Stimulated activated CD4-positive, alpha-beta T cell treated with anti-CD3 and anti-CD28 coated beads, Interleukin-4, amount 100 ng/mL, for 48 hours (primary cell): ENCODE results near the gene SCN2B.

Experiments
- DNase-seq, 2 donors: peaks; one replicate each; pipeline ENCODE4 v3.0.0-alpha.2; 2020; ENCODE audit warnings: low read depth in 2 of 2

Gene SCN2B

GRCh38 chr11:118153976-118154375 lies 22.5 kb downstream of the SCN2B start:
- DNase-seq, result no peak

DNA sequence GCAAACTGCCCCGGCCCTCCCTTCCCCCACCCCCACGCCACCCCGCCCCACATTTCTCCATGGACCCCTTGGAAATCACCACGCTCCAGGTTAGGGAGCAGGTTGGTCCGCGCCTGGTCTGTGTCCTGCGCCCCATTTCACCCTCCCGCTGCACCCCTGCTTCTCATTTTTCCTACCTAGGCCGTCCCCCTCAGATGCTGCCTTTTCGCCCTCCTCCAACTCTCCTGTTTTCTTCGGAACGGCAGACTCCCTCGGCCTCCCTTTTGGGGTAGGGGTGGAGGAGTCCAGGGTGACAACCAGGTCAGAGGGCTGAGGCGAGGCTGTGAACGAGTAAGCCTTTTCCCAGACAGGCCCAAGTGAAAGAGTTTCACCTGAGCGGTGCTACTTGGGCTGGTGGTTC lies 22.9 kb downstream of the SCN2B start:
- DNase-seq, result no peak

DNA sequence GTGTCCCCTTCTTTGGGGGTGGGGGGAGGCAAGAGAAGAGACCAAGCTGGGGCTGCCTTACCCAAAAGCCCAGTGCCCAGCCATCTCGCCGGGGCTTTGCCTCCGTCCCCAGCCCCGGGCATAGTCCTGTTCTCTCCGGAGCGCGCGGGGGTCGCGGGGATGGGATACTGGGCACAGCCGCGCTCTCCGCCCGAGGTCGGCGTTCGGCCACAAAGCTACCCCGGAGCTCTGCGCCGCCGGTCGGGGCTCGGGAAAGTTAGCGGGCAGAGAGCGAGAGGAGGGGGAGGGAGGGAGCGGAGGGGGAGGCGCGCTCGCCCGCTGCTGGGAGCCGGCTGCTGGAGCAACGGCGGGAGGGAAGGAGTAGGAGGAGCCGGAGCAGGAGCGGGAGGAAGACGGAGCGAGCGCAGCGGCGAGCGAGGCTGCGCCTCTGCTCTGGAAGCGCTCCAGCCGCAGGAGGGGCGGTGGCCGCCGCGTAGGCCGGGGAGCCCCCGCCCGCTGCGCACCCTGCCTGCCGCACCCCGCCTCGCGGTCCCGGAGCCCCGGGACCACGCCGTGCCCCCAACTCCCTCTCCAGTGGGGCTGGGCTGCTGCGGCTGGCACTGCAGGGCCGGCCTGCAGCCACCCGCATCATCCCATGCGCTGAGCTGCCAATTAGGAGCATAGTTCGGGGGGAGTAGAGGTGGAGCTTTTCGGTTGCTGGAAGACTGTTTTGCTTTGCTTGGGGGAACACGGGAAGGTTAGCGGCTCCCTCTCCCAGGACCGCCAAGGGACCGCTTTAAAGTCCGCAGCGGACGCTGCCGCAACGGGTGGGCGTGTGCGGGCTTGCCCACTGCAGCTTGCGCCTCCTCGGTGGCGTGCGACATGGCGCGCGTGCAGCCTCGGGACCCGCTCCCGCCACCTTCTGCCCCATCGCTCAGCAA lies 23.6 kb downstream of the SCN2B start, which contains the start of gene SCN4B:
Gene SCN4B (minus strand): TSS at position 272 of the 920 bp plus-strand sequence. CDS start 150 bp downstream, at position 122.
- DNase-seq, result peak in 1 of 2 donors; percentile 17

GRCh38 chr11:118152020-118152551 lies 24.4 kb downstream of the SCN2B start:
- no peak for DNase-seq

GRCh38 chr11:118151431-118151830 lies 25.0 kb downstream of the SCN2B start:
- DNase-seq, result no peak

- no peak for DNase-seq
These were observed 26.9 kb downstream of the SCN2B start for GRCh38 chr11:118149493-118149892.

DNA sequence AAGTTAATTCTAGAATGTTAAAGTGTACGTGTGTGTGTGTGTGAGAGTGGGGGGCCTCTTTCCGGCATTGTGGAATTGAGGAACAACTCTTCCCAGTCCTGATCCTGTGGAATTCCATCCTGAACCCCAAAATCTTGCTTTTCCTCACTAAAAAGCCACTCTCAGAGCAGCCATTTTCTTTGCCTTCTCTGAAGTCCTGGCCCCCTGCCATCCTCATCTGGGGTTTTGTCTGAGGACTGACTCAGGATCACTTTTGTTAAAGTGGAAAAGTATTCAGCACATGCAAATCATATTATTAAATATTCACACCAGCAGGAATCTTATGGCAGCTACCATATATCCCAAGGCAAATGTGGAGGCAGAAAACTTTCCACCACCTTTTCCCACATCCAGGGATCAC lies 27.6 kb downstream of the SCN2B start:
- DNase-seq, result no peak

- no peak for DNase-seq
These were observed 28.2 kb downstream of the SCN2B start for GRCh38 chr11:118148240-118148639.

DNA sequence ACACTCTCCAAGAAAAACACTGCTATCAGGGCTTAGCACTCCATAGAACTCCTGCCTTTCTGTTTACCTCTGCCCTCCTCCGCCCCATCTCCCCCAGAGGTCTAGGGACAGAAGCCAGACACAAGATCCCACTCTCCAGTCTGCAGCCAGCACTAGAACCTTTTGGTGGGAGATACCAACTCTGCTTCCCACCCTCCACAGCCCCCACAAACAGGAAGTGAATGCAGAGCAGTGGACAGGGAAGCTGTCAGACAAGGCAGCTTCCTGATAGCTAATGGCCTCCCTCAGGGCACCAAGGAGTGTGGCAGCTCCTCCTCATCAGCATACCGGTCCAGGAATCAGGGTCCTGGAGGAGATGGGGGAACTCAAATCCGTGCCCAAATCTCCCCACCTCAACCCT lies 28.9 kb downstream of the SCN2B start:
- DNase-seq, result no peak

GRCh38 chr11:118146554-118146953 lies 29.9 kb downstream of the SCN2B start:
- DNase-seq, result no peak

GRCh38 chr11:118145285-118146227 lies 30.9 kb downstream of the SCN2B start:
- DNase-seq, result peak; percentile 87 to 90

- DNase-seq, result no peak
These were observed 31.9 kb downstream of the SCN2B start for GRCh38 chr11:118144301-118145268.

- no peak for DNase-seq
These were observed 32.7 kb downstream of the SCN2B start for GRCh38 chr11:118143661-118144185.

- no peak for DNase-seq
These were observed 33.6 kb downstream of the SCN2B start for GRCh38 chr11:118142809-118143208.

- DNase-seq, result no peak
These were observed 34.4 kb downstream of the SCN2B start for GRCh38 chr11:118142081-118142480.

DNA sequence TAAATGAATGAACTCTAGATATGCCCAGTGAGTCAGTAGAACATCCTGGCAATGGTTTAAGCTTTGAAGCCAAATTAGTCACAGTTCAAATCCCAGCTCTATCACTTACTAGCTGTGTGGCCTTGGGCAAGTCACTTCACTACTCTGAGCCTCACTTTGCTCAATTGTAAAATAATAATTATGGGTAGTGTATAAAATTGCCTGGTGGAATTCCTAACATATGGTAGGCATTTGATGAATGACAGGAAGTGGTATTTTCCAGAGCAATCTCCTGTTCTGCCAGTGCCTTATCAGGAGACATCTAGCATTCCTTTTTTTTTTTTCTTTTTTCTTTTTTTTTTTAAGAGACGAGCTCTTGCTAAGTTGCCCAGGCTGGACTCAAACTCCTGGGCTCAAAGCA lies 36.9 kb downstream of the SCN2B start:
- no peak for DNase-seq

GRCh38 chr11:118138839-118139420 lies 37.5 kb downstream of the SCN2B start:
- DNase-seq, result no peak

GRCh38 chr11:118136801-118137200 lies 39.6 kb downstream of the SCN2B start:
- DNase-seq, result no peak

- DNase-seq, result no peak
These were observed 40.1 kb downstream of the SCN2B start for GRCh38 chr11:118136341-118136740.

DNA sequence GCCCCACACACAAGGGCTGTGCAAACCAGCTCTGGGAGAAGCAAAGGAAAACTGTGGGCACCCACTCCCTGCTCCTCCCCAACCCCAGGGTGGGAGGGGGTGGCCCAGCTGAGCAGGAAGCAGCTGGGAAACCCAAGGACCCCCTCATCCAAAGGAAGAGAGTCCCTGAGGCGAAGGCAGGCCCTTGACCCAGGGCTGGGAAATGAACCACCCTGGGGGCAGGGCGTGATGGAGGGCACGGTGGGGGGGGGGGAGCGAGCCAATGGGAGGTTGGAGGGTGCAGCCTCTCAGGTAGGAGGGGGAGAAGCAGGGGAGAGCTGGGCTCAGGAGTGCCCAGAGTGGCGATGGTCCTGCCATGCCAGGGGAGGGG lies 40.7 kb downstream of the SCN2B start:
- DNase-seq, result no peak
